Activated CD4-positive, CD25-positive, alpha-beta regulatory T cell (primary cell): ENCODE results near the gene IQCE.
"Not testable (repeated sequence)": the region's sequence is repeated elsewhere in the genome, so short reads cannot be mapped to it uniquely, and the experiment has no call there.

Experiments used
- DNase-seq, 4 experiments: peaks; one replicate each; lab custom pipeline; 2025; lab: John Stamatoyannopoulos, UW

The IQCE gene

GRCh38 chr7:2601907-2602306 is 43.1 kb downstream of the IQCE start:
- no peak for DNase-seq

GRCh38 chr7:2602406-2603043 is 43.7 kb downstream of the IQCE start:
- DNase-seq: no peak

GRCh38 chr7:2603044-2603965 is 44.5 kb downstream of the IQCE start:
- DNase-seq: no peak

GRCh38 chr7:2604608-2605174 is 45.9 kb downstream of the IQCE start:
- no peak for DNase-seq

GRCh38 chr7:2605608-2606538 is 47.1 kb downstream of the IQCE start:
- DNase-seq: no peak

GRCh38 chr7:2606539-2606936 is 47.8 kb downstream of the IQCE start:
- DNase-seq: no peak

- no peak for DNase-seq
Observed at GRCh38 chr7:2607122-2607922, 48.5 kb downstream of the IQCE start.

GRCh38 chr7:2607923-2608904 is 49.4 kb downstream of the IQCE start:
- DNase-seq: no peak

GRCh38 chr7:2608921-2609411 is 50.2 kb downstream of the IQCE start:
- DNase-seq: no peak

GRCh38 chr7:2609646-2610045 is 50.9 kb downstream of the IQCE start:
- DNase-seq: not testable (repeated sequence)

- DNase-seq: no peak
Observed at GRCh38 chr7:2610466-2610865, 51.7 kb downstream of the IQCE start.

GRCh38 chr7:2610898-2611297 is 52.1 kb downstream of the IQCE start:
- no peak for DNase-seq

- no peak for DNase-seq
Observed at GRCh38 chr7:2611401-2611800, 52.6 kb downstream of the IQCE start.

GRCh38 chr7:2611922-2612321 is 53.1 kb downstream of the IQCE start:
- no peak for DNase-seq

- DNase-seq: no peak
Observed at GRCh38 chr7:2612445-2613097, 53.8 kb downstream of the IQCE start.

- DNase-seq: no peak
Observed at GRCh38 chr7:2613098-2613930, 54.5 kb downstream of the IQCE start.

- no peak for DNase-seq
Observed at GRCh38 chr7:2613931-2614600, 55.3 kb downstream of the IQCE start.
